GM23338 (cell line): Measurements from ENCODE around the gene SPINK4.

Experiments
- CREB1 ChIP-seq: fragments of 250-450 bp; sonication (Bioruptor Pico); IDR thresholded peaks from 2 replicates; pipeline ENCODE4 v1.5.0; 2020; ENCODE audit warnings: low read depth, mild to moderate bottlenecking, moderate library complexity
- EZH2 ChIP-seq: fragments of 200-600 bp; sonication (generic); IDR thresholded peaks from one replicate; pipeline ENCODE4 v1.8.0; 2017; ENCODE audit warnings: antibody characterized with exemption, mild to moderate bottlenecking, low read depth; ENCODE audit not compliant: unreplicated experiment
- EZH2phosphoT487 ChIP-seq: fragments of 200-600 bp; sonication (generic); IDR thresholded peaks from one replicate; pipeline ENCODE4 v1.8.1; 2018; ENCODE audit warnings: antibody characterized with exemption; ENCODE audit not compliant: unreplicated experiment
- JUNB ChIP-seq: IDR thresholded peaks from one replicate; pipeline ENCODE4 v1.6.1; 2016; ENCODE audit warnings: antibody characterized with exemption; ENCODE audit not compliant: unreplicated experiment
- NANOG ChIP-seq: IDR thresholded peaks from 2 replicates; pipeline ENCODE4 v1.6.1; 2016; ENCODE audit warnings: antibody characterized with exemption, borderline replicate concordance
- POLR2AphosphoS5 ChIP-seq: IDR thresholded peaks from 2 replicates; pipeline ENCODE4 v1.6.1; 2016; ENCODE audit warnings: antibody characterized with exemption, low read depth
- STAT1 ChIP-seq: IDR thresholded peaks from one replicate; pipeline ENCODE4 v1.6.1; 2016; ENCODE audit warnings: antibody characterized with exemption; ENCODE audit not compliant: unreplicated experiment
- ZNF114 ChIP-seq: fragments of 250-450 bp; sonication (Bioruptor Pico); IDR thresholded peaks from 2 replicates; pipeline ENCODE4 v1.5.0; 2020; ENCODE audit warnings: mild to moderate bottlenecking, moderate library complexity
- ZNF331 ChIP-seq: fragments of 250-450 bp; sonication (Bioruptor Pico); IDR thresholded peaks from 2 replicates; pipeline ENCODE4 v1.5.0; 2020; ENCODE audit warnings: low read depth, mild to moderate bottlenecking, moderate library complexity
- TF ChIP-seq, protein P1 (sequence below), 2 experiments: fragments of 200-600 bp in 1 of 2; sonication (generic) in 1 of 2; conservative IDR thresholded peaks; 2 replicates each; pipeline versions ENCODE4 v1.5.1 to v1.6.1; 2016 to 2017; ENCODE audit warnings: antibody characterized with exemption in 2 of 2, low read depth in 2 of 2, mild to moderate bottlenecking in 2 of 2, moderate library complexity in 1 of 2
- TF ChIP-seq, protein P2 (sequence below): IDR thresholded peaks from one replicate; pipeline ENCODE4 v1.6.1; 2018; ENCODE audit warnings: antibody characterized with exemption; ENCODE audit not compliant: unreplicated experiment
- TF ChIP-seq, protein P3 (sequence below): IDR thresholded peaks from 2 replicates; pipeline ENCODE4 v1.6.1; 2016; ENCODE audit warnings: antibody characterized with exemption
- TF ChIP-seq, protein P4 (sequence below): fragments of 250-450 bp; sonication (Bioruptor Pico); IDR thresholded peaks from 2 replicates; pipeline ENCODE4 v1.5.0; 2020; ENCODE audit warnings: mild to moderate bottlenecking, moderate library complexity

DNA sequence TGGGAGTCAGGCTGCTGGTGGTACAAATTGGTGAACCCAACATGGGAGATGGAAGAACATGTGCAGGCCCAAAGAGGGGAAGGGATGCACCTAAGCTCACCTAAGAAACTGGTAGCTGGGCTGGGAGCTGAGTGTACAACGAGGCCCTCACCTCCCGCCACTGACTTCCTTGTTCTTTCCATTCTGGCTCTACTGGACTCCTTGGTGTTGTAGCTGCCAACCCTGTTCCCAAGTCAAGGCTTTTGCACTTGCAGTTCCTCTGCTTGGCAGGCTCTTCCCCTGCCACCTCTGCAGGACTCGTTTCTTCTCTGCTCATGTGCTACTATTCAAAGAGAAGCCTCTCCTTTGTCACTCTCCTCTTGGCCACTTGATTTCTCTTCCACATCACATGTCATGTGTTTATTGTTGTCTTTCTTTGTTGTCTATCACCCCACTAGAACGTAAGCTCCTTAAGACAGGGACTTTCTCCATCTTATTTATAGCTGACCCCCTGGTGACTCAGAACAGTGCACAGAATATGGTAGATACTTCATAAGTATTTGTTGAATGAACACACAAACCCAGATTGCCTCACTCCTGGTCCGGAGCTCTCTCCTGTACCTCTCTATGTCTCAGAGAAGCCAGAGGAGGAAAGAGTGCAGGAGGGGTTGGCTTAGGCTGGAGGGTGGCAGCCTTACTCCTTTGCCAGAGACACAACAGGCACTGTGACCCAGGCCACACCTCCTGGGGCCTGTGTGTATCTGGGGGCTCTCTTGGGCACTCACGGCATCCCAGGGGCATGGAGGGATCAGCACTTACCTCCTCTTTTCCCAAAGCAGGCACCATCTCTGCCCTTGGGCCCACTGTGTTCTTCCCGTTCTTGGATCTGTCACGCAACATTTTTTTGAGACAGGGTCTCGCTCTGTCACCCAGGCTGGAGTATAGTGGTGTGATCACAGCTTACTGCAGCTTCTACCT, 5.2 kb upstream of the SPINK4 start:
- TF ChIP-seq EZH2 (no peak), EZH2phosphoT487 (no peak), POLR2AphosphoS5 (no peak), CREB1 (no peak), STAT1 (no peak), NANOG (no peak), ZNF114 (no peak), JUNB (no peak), ZNF331 (CRISPR knock-in tag) (no peak)
- TF ChIP-seq, protein P1, sequence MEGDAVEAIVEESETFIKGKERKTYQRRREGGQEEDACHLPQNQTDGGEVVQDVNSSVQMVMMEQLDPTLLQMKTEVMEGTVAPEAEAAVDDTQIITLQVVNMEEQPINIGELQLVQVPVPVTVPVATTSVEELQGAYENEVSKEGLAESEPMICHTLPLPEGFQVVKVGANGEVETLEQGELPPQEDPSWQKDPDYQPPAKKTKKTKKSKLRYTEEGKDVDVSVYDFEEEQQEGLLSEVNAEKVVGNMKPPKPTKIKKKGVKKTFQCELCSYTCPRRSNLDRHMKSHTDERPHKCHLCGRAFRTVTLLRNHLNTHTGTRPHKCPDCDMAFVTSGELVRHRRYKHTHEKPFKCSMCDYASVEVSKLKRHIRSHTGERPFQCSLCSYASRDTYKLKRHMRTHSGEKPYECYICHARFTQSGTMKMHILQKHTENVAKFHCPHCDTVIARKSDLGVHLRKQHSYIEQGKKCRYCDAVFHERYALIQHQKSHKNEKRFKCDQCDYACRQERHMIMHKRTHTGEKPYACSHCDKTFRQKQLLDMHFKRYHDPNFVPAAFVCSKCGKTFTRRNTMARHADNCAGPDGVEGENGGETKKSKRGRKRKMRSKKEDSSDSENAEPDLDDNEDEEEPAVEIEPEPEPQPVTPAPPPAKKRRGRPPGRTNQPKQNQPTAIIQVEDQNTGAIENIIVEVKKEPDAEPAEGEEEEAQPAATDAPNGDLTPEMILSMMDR (conservative IDR thresholded peaks at IDR 0.05; ENCODE audit: low read depth in 2 of 2), result no peak
- TF ChIP-seq, protein P2, sequence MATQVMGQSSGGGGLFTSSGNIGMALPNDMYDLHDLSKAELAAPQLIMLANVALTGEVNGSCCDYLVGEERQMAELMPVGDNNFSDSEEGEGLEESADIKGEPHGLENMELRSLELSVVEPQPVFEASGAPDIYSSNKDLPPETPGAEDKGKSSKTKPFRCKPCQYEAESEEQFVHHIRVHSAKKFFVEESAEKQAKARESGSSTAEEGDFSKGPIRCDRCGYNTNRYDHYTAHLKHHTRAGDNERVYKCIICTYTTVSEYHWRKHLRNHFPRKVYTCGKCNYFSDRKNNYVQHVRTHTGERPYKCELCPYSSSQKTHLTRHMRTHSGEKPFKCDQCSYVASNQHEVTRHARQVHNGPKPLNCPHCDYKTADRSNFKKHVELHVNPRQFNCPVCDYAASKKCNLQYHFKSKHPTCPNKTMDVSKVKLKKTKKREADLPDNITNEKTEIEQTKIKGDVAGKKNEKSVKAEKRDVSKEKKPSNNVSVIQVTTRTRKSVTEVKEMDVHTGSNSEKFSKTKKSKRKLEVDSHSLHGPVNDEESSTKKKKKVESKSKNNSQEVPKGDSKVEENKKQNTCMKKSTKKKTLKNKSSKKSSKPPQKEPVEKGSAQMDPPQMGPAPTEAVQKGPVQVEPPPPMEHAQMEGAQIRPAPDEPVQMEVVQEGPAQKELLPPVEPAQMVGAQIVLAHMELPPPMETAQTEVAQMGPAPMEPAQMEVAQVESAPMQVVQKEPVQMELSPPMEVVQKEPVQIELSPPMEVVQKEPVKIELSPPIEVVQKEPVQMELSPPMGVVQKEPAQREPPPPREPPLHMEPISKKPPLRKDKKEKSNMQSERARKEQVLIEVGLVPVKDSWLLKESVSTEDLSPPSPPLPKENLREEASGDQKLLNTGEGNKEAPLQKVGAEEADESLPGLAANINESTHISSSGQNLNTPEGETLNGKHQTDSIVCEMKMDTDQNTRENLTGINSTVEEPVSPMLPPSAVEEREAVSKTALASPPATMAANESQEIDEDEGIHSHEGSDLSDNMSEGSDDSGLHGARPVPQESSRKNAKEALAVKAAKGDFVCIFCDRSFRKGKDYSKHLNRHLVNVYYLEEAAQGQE, result no peak
- TF ChIP-seq, protein P3, sequence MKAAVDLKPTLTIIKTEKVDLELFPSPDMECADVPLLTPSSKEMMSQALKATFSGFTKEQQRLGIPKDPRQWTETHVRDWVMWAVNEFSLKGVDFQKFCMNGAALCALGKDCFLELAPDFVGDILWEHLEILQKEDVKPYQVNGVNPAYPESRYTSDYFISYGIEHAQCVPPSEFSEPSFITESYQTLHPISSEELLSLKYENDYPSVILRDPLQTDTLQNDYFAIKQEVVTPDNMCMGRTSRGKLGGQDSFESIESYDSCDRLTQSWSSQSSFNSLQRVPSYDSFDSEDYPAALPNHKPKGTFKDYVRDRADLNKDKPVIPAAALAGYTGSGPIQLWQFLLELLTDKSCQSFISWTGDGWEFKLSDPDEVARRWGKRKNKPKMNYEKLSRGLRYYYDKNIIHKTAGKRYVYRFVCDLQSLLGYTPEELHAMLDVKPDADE, result no peak
- TF ChIP-seq, protein P4, sequence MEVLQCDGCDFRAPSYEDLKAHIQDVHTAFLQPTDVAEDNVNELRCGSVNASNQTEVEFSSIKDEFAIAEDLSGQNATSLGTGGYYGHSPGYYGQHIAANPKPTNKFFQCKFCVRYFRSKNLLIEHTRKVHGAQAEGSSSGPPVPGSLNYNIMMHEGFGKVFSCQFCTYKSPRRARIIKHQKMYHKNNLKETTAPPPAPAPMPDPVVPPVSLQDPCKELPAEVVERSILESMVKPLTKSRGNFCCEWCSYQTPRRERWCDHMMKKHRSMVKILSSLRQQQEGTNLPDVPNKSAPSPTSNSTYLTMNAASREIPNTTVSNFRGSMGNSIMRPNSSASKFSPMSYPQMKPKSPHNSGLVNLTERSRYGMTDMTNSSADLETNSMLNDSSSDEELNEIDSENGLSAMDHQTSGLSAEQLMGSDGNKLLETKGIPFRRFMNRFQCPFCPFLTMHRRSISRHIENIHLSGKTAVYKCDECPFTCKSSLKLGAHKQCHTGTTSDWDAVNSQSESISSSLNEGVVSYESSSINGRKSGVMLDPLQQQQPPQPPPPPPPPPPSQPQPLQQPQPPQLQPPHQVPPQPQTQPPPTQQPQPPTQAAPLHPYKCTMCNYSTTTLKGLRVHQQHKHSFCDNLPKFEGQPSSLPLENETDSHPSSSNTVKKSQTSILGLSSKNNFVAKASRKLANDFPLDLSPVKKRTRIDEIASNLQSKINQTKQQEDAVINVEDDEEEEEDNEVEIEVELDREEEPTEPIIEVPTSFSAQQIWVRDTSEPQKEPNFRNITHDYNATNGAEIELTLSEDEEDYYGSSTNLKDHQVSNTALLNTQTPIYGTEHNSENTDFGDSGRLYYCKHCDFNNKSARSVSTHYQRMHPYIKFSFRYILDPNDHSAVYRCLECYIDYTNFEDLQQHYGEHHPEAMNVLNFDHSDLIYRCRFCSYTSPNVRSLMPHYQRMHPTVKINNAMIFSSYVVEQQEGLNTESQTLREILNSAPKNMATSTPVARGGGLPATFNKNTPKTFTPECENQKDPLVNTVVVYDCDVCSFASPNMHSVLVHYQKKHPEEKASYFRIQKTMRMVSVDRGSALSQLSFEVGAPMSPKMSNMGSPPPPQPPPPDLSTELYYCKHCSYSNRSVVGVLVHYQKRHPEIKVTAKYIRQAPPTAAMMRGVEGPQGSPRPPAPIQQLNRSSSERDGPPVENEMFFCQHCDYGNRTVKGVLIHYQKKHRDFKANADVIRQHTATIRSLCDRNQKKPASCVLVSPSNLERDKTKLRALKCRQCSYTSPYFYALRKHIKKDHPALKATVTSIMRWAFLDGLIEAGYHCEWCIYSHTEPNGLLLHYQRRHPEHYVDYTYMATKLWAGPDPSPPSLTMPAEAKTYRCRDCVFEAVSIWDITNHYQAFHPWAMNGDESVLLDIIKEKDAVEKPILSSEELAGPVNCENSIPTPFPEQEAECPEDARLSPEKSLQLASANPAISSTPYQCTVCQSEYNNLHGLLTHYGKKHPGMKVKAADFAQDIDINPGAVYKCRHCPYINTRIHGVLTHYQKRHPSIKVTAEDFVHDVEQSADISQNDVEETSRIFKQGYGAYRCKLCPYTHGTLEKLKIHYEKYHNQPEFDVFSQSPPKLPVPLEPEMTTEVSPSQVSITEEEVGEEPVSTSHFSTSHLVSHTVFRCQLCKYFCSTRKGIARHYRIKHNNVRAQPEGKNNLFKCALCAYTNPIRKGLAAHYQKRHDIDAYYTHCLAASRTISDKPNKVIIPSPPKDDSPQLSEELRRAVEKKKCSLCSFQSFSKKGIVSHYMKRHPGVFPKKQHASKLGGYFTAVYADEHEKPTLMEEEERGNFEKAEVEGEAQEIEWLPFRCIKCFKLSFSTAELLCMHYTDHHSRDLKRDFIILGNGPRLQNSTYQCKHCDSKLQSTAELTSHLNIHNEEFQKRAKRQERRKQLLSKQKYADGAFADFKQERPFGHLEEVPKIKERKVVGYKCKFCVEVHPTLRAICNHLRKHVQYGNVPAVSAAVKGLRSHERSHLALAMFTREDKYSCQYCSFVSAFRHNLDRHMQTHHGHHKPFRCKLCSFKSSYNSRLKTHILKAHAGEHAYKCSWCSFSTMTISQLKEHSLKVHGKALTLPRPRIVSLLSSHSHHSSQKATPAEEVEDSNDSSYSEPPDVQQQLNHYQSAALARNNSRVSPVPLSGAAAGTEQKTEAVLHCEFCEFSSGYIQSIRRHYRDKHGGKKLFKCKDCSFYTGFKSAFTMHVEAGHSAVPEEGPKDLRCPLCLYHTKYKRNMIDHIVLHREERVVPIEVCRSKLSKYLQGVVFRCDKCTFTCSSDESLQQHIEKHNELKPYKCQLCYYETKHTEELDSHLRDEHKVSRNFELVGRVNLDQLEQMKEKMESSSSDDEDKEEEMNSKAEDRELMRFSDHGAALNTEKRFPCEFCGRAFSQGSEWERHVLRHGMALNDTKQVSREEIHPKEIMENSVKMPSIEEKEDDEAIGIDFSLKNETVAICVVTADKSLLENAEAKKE (CRISPR knock-in tag), result no peak
